A549 (cell line): ENCODE results near the gene NIN.

ENCODE experiments used
- POLR2A ChIP-seq: IDR thresholded peaks from 2 replicates; pipeline ENCODE4 v1.6.1; 2012; ENCODE audit warnings: mild to moderate bottlenecking, low read length
- POLR2AphosphoS2 ChIP-seq: conservative IDR thresholded peaks from 2 replicates; pipeline ENCODE4 v1.6.1; 2012; ENCODE audit warnings: low read length, improper control_type of control experiment, inconsistent platforms
- TF ChIP-seq, protein P1 (sequence below): fragments of >200 bp; sonication (Bioruptor Twin); formaldehyde crosslinking; IDR thresholded peaks from 3 replicates; pipeline ENCODE4 v1.5.1; 2016
- TF ChIP-seq, protein P2 (sequence below): IDR thresholded peaks from 2 replicates; pipeline ENCODE4 v1.6.1; 2012

DNA sequence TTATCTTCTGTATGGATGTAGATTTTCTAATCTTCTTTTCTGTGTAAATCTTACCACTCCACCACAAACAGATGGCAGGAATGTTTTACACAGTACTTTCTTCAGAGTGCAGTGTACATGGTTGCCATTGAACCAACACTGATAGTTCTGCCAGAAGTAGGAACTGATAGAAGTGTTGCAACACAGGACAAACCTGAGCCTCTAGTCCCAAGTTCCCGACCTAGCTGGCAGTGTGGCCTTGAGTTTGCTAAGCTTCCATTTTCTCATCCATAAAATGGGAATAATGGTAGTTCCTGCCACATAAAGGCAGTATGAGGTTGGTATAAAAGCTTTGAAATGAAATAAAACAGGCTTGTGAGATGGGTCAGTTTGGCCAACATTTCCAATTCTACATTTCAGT, 112.0 kb downstream of the NIN start:
- TF ChIP-seq, protein P1, sequence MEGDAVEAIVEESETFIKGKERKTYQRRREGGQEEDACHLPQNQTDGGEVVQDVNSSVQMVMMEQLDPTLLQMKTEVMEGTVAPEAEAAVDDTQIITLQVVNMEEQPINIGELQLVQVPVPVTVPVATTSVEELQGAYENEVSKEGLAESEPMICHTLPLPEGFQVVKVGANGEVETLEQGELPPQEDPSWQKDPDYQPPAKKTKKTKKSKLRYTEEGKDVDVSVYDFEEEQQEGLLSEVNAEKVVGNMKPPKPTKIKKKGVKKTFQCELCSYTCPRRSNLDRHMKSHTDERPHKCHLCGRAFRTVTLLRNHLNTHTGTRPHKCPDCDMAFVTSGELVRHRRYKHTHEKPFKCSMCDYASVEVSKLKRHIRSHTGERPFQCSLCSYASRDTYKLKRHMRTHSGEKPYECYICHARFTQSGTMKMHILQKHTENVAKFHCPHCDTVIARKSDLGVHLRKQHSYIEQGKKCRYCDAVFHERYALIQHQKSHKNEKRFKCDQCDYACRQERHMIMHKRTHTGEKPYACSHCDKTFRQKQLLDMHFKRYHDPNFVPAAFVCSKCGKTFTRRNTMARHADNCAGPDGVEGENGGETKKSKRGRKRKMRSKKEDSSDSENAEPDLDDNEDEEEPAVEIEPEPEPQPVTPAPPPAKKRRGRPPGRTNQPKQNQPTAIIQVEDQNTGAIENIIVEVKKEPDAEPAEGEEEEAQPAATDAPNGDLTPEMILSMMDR, result no peak
- TF ChIP-seq POLR2AphosphoS2 (no peak), POLR2A (no peak)
- TF ChIP-seq, protein P2, sequence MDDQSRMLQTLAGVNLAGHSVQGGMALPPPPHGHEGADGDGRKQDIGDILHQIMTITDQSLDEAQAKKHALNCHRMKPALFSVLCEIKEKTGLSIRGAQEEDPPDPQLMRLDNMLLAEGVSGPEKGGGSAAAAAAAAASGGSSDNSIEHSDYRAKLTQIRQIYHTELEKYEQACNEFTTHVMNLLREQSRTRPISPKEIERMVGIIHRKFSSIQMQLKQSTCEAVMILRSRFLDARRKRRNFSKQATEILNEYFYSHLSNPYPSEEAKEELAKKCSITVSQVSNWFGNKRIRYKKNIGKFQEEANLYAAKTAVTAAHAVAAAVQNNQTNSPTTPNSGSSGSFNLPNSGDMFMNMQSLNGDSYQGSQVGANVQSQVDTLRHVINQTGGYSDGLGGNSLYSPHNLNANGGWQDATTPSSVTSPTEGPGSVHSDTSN, result no peak
